GM21526 (cell line): ENCODE measurements around the gene HSPA14.
A peak's percentile ranks its signal among the peaks of the same experiment; 100 is the strongest.
"Not testable (repeated sequence)": the region's sequence is repeated elsewhere in the genome, so short reads cannot be mapped to it uniquely, and the experiment has no call there.

Experiments
- ATAC-seq: cut with Tn5 transposase; IDR thresholded peaks from one replicate; pipeline ENCODE4 v1.9.1; 2021; ENCODE audit warnings: moderate library complexity; ENCODE audit not compliant: unreplicated experiment, low FRiP score

HSPA14 gene, protein sequence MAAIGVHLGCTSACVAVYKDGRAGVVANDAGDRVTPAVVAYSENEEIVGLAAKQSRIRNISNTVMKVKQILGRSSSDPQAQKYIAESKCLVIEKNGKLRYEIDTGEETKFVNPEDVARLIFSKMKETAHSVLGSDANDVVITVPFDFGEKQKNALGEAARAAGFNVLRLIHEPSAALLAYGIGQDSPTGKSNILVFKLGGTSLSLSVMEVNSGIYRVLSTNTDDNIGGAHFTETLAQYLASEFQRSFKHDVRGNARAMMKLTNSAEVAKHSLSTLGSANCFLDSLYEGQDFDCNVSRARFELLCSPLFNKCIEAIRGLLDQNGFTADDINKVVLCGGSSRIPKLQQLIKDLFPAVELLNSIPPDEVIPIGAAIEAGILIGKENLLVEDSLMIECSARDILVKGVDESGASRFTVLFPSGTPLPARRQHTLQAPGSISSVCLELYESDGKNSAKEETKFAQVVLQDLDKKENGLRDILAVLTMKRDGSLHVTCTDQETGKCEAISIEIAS

DNA sequence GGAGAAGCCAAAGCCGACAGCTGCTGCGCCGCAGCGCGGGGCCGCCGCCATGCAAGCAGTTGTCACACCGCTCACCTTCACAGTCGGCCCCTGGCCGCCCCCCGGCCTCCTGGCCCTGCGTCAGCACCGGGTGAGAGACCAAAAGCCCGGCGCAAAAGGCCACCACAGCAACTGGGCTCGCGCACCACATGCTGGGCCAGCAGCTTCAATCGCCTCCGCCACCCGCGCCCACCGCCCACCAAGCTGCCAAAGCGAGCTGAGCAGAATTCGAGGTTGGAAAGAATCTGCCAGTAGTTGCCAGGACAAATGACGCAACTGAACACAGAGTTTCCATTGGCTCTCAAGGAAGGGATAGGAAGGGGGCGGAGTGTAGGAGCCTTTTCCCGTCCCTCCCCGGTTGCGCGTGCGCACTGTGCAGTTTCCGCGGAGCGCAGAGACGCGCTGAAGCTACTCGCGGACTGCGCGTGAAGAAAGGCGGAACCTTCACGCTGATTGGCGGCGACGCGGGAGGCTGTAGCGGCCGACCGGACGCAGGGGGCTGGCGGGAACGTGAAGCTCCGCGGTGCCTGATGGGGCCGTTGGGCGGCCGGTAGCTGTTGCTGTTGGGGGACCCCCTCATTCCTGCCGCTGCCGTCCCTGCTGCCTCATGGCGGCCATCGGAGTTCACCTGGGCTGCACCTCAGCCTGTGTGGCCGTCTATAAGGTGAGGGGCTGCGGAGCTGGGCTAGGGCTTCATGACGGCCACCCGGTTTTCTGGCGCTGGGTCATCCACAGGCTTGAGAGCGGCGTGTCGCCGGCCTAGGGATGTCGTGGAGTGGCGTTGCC is at the start of gene HSPA14, which contains the start of the genes CDNF and MSANTD7:
TSS of gene HSPA14 (plus strand) at position 550 of the 825 bp plus-strand sequence. CDS start at position 647, 97 bp downstream.
TSS of gene CDNF (minus strand) at position 281 of the 825 bp plus-strand sequence. CDS start at position 190, 91 bp downstream.
TSS of gene MSANTD7 (plus strand) at position 550 of the 825 bp plus-strand sequence. CDS start 3,979 bp downstream, outside the sequence.
- ATAC-seq, result peak; percentile 92

DNA sequence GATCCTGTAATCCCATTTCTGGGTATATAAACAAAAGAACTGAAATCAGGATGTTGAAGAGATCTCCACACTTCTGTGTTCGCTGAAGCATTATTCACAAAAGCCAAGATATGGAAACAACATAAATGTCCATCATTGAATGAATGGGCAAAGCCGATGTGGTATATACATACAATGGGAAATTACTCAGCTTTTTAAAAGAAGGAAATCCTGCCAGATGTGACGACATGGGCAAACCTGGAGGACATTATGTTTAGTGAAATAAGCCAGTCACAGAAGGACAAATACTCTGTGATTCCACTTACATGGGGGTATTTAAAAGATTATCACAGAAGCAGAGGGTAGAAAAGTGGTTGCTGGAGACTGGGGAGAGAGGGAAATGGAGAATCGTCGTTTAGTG is 39.5 kb upstream of the HSPA14 start:
- ATAC-seq, result no peak

DNA sequence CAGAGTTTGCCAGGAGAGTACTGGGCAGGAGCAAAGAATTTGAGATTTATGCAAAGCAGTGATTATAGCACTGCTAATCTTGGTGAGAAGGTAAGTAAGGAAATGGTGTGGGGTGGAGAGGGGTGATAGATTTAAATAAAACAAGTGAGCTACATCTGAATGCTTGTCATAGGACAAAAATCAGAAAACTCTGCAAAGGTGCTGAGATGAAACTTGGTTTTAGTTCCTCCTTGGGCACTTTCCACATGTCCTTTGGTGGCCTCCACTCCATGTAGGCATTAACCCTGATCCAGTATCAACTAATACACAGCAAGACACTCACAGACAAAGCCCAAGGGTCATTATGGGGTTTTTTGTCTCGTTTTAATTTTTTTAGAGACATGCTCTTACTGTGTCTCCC is 37.7 kb upstream of the HSPA14 start:
- no peak for ATAC-seq

DNA sequence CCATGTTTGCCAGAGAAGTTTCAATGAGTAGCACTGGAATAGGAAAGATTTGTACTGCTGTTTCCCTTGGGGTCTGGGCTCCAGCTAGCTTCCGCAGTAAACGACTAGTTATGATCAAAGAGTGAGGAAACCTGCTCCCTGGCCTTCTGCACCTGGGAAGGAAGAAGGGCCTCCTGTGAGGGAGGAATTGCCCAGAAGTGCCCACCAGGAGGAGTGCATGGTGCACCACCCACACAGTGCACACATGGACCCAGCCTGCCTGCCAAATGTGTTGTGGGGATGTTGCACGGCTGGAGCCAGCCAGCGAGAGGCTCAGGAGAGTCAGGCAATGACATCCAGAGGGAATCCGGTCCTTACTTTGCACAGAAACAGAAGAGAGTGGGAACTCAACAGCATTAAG is 36.4 kb upstream of the HSPA14 start:
- ATAC-seq, result no peak

DNA sequence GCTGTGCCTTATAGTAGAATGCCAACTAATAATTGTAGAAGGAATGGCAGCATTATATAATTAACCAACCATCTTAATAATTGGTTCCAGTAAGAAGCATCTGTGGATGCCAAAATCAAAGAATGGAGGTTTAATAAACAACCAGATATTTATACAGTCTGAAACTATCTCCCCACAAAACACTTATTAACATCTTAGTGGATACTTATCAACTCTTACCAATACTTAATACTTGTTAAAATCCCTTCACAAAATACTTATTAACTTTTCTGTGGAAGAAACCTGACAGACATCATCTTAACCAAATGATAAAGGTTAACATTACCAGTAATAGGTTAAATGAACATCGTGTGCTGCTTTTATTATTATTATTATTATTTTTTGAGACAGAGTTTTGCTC is 34.3 kb upstream of the HSPA14 start:
- ATAC-seq, result no peak

DNA sequence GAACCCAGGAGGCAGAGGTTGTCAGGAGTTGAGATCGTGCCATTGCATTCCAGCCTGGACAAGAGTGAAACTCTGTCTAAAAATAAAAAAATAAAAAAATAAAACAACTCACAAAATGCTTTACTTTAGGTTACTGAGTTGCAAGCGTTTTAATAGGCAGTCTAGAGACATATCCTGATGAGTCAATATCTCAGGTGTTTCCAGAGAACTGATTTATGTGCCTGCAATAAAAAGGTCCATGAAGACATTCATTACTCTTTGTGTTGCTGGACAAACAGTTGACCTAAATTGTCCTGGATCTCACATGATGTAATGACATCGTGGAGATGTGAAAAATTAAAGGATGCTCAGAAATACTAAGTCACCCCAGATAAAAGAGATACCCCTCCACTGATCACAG is 31.8 kb upstream of the HSPA14 start:
- no peak for ATAC-seq

DNA sequence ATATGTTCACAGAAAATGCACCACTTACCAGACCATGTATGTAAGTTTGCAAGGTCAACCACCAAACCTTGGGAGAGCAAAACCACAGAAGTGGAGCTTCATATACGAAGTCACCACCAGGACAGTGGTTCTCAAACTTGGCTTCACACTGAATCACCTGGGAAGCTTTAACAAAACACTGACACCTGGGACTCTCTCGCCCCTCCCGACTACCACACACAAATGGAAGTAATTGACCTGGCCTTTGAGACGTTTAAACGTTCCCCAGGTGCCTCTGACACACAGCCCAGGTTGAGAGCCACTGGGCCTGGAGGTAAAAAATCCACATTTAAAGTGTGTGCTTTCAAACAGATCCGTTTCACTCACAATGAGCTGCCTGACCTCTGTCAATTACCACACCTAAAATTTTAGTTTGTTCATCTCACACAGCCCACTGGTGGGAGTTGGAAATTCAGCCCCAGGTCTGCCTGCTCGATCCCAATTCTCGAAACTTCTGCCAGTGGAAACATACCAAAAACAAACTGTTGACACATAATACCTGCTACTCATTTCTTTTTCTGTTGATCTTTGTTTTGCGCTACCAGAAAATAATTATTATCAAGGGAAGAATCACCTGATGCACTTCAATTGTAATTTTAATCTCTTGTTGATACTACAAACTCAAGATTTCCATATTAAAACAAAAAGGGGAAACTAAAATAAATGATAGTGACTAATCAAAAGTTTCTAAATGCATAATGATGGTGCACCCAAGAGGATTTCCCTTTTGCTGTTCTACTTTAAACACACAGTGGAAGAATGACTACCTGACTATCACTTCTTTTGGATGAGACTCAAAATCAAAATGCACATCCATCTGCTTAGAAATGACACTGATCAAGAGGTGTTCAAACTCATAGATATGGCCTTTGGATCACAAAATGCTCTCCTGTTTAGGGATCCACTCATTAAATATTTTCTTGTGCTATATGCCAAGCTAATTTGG is 26.8 kb upstream of the HSPA14 start:
- no peak for ATAC-seq

DNA sequence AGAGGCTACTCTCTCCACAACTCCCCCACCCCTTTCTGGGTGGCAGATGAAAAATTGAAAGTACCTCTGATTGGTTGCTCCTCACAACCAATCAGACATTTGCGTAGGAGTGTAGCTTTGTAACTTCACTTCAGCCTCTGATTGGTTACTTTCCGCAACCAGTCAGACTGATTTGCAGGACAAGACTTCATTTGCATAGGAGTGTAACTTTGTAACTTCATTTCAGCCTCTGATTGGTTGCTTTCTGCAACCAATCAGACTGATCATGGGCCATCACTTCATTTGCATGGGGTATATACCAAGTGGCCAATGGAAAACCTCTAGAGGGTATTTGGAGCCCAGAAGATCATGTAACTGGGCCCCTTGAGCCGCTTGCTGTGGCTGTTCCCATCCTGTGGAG is 25.8 kb upstream of the HSPA14 start:
- ATAC-seq, result no peak

DNA sequence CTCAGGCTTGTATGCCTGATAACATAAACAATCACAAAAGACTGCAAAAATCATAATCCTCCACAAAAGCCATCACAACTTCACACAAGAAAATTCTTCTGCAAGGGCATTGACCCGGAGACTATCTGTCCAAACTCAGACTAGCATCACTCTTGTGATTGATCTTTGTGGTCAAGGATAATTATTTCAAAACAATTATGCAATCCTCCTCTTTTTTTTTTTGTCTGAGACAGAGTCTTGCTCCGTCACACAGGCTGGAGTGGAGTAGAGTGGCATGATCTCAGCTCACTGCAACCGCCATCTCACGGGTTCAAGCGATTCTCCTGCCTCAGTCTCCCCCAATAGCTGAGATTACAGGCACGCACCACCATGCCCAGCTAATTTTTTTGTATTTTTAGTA is 22.4 kb upstream of the HSPA14 start:
- no peak for ATAC-seq

DNA sequence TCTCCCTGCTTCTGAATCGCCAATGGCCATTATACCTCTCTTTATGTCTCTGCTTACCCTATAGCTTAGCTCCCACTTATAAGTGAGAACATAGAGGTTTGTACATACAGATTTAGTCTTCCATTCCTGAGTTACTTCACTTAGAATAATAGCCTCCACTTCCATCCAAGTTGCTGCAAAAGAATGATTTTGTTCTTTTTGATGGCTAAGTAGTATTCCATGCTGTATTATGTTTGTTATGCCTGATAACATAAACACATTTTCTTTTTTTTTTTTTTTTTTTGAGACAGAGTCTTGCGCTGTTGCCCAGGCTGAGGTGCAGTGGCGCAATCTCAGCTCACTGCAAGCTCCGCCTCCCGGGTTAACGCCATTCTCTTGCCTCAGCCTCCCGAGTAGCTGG is 21.4 kb upstream of the HSPA14 start:
- not testable (repeated sequence) for ATAC-seq

DNA sequence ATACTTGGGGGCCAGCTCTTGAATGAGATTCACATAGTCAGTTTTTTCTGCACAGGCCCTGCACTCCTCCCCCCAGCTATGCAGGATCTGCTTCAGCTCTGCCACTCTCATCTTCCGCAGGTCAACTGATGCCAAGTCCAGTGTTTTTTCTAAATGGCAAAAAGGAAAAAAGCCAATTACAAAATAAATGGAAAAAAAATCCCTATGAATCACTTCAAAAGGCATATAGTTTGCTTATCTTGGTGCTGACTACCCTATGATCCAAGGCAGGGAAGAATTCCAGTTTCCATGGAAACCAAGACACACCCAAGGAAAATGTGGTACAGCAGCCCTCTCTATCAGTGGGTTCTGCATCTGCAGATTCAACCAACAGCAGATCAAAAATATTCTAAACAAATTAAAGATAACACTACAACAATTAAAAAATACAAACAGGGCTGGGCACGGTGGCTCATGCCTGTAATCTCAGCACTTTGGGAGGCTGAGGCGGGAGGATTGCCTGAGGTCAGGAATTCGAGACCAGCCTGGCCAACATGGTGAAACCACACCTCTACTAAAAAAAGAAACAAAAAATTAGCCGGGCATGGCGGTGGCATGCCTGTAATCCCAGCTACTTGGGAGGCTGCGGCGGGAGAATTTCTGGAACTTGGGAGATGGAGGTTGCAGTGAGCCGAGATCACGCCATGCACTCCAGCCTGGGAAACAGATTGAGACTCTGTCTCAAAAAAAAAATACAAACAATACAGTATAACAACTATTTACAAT is 17.9 kb upstream of the HSPA14 start:
- no peak for ATAC-seq

DNA sequence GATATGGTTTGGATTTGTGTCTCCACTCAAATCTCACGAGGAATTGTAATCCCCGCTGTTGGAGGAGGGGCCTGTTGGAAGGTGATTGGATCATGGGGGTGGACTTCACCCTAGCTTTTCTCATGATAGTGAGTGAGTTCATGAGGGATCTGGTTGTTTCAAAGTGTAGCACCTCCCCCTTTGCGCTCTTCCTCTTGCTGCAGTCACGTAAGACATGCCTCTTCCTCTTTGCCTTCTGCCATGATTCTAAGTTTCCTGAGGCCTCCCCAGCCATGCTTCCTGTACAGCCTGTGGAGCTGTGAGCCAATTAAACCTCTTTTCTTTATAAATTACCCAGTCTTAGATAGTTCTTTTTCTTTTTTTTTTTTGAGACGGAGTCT is 17.3 kb upstream of the HSPA14 start:
- ATAC-seq, result no peak

DNA sequence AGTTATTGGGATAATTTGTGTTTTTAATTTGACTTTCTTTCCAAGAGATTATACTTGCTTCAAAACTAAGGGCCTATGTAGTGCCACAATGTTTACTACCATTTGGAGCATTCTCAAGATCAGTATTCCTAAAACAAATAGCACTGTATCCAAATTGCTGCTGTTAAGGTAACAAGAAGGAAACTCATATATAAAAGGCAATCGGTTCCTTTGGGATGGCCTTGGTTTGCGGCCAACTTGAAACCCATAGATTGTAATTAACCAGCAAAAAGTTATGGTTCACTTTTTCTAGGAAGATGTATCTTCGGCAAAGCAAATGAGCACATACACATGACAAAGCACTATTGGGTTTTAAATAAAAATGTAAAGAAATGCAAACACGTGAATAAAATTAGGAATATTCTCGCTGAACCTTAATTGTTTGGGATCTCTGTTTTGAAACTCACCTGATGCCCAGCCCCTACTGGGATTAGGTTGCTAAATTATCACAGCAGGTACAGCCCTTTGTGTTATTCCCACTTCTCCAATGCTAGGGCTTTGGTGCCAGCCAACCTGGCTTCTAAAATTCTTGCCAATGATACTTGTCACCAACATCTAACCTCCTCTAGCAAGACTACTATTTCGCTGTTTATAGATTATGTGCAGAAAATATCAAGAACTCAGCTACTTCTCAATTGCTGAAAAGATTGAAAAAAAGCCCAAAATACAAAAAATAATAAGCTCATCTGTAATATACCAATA is 16.3 kb upstream of the HSPA14 start:
- no peak for ATAC-seq

DNA sequence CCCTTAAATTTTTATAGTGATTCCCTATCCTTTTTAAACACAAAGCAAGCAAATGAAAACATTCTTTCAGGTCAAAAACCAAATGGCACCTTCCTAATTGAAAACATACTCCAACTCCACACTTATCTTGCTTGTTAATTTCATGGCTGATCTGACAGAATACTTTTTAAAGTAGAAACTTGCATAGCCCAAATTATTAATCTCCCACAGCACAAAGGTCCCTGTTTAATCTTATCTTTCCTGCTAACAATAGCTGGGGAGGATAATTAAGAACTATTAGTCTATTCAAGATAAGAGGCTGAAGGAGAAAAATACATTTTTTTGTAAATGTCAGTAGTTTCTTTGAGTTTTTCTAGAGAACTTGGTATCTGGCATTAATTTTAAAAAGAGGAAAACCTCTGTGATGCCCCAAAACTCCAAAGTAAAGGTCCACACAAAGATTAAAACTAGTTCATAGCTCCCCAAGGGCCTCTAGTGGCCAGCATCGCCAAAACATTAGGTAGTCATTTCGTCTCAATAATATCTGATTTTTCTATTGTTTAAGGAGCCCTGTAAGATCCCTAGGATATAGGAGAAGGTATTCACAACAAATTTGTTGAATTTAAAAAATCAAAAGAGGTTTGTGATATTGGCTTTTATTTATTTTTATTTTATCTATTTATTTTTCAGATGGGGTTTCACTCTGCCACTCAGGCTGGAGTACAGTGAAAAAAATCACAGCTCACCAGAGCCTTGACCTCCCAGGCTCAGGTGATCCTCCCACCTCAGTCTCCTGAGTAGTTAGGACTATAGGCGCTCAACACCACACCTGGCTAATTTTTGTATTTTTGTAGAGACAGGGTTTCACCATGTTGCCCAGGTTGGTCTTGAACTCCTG is 15.0 kb upstream of the HSPA14 start:
- no peak for ATAC-seq

DNA sequence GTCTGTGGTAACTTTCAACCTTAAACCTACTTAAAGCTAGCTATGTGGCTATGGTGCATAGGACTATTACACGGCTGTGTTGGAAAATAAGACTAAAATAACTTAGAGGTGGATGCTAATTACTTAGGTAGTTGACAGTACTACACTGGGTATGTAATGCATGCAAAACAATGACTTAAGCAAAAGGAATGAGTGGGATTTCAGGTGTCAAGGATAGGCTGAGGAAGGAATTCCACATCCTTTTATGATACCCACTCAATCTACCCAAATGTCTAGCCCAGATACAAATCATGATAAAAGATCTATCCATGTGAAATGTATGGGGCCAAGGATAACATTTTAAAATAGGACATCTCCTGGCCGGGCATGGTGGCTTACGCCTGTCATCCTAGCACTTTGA is 14.1 kb upstream of the HSPA14 start:
- no peak for ATAC-seq

DNA sequence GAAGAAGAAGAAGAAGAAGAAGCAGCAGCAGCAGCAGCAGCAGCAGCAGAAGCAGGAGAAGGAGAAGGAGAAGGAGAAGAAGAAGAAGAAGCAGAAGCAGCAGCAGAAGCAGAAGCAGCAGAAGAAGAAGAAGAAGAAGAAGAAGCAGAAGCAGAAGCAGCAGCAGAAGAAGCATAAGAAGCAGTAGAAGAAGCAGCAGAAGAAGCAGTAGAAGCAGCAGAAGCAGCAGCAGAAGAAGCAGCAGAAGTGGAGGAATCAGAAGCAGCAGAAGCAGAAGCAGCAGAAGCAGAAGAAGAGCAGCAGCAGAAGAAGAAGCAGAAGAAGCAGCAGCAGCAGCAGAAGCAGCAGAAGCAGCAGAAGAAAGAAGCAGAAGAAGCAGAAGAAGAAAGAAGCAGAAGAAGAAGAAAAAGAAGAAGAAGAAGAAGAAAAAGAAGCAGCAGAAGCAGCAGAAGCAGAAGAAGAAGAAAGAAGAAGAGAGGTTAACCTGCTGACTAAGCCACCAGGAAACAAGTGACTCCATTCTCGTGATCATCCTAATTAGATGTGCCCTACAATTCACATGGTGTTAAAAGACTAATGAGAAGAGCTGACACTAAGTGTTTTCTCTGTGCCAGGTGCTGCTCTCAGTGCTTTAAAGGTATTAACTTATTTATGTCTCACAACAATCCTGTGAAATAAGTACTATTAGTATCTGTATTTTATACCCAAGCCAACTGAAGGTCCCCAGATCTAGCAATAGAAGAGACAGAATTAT is 11.9 kb upstream of the HSPA14 start:
- no peak for ATAC-seq

DNA sequence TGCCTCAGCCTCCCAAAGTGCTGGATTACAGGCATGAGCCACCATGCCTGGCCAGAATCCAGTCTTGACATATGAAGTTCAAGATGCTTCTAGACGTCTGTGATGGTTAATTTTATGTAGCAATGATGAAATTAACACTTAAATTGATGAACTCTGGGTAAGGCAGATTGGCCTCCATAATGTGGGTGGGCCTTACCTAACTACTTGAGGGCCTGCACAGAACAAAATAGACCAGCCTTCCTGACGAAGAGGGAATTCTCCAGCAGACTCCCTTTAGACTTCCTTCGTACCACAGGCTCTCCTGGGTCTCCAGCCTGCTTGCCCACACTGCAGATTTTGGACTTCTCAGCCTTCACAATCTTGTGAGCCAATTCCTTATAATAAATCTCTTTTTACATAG is 5.0 kb upstream of the HSPA14 start:
- no peak for ATAC-seq
